DMS114 treated with DMSO at 0.1 percent for 48 hours (cell line): ENCODE measurements around the gene CXorf58.

Experiments used
- DNase-seq: peaks from one replicate; lab custom pipeline; 2025; ENCODE audit not compliant: unreplicated experiment; lab: John Stamatoyannopoulos, UW

Gene CXorf58

DNA sequence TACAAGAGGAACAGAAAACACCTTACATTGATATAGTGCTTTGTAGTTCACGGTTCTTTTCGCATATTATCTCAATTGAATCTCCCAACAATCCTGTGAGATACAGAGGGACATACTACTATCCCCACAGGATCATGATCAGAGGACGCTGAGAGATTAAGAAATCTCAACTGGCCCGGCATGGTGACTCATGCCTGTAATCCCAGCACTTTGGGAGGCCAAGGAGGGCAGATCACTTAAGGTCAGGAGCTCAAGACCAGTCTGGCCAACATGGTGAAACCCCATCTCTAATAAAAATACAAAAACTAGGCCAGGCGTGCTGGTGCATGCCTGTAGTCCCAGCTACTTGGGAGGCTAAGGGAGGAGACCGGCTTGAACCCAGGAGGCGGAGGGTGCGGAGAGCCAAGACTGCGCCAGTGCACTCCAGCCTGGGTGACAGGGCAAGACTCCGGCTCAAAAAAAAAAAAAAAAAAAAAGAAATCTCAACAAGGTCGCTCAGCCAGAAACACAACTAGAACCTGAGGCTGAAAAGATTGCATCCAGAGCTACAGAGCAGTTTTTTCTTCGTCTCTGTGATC, 7.5 kb upstream of the CXorf58 start:
- DNase-seq, result no peak

DNA sequence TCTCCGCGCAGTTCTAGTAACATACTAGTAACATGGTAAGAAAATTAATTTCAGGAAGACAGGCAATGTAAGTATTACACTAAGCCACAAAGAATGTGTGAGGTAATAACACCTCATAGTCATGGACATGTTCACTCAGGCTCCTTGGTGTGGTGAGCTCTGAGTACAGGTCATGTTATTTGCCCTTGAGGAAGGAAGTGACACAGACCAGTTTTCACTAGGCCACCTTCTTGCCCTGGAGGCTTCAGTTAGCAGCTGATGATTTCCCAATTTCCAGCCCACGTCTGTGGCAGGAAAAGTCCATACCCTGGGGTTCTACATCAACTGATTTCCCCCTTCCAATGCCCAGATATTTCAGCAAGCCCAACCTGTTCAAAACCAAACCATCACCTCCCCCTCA, 6.7 kb upstream of the CXorf58 start:
- no peak for DNase-seq

DNA sequence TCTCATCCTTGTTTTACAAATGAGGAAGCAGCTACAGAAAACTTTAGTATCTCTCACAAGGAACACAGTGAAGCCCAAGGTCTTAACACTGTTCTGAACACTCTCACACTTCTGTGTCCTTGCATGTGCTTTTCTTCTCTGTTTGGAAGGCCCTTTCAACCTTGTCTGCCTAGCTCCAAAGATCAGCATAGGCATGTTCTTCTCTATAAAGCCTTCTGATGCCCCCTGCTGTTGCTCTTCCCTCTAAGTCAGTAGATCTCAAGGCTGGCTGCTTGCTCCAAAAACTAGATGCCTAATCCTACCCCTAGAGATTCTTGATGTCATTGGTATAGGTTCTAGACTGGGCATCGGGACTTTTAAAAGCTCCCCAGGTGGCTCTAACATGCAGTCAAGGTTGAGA, 6.0 kb upstream of the CXorf58 start:
- peak; percentile 65 for DNase-seq

DNA sequence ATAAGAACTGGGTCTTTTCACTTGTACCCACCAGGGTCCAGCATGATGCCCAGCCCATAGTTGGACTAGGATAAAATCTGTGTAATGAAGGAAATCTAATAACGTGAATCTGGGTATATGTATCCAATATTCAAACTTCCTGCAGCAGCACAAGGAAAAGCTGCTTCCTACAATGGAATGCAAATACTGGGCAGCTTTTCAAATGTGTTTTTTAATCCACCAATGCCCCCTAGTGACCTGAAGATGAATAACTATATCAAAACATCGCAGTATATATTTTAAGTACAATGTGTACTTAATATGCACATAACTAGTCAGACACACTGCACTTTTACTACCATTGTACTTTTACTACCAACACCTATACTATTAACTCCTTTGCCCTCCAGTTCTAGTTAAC, 5.4 kb upstream of the CXorf58 start:
- DNase-seq, result peak; percentile 31

DNA sequence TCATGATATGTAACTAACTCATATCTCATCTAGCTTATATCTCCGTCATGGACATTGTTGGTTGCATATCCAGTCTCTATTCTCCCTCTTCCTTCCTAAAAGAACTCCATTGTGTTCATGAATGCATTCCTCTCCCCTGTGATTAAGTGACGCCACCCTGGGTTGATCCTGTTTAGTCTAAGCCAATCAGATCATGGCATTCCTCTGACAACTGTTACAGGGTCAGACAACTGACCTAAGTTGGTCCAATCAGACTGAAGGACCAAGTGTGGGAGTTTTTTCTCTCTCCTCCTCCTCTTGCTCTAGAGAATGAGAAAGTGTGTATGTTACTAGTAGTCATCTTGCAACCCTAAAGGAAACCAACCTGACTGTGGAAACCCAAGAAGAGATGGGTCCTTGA, 3.7 kb upstream of the CXorf58 start:
- DNase-seq, result no peak

DNA sequence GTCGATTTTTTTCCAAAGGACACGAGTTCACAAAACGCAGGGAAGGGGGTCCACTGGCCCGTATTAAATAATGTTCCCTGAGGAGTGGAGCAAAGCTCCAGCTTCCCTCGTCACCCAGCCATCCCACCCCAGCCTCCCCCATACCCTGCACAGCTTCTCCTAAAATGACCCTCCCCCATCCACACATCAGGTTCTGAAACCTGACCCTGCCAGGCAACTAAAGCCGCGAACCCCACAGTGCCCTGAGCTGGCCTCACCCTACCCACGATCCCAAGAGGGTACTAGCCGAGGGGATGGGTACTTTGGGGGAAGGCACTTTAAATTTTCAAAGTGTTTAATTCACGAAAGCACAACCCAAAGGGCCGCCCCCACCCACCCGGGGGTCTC, 702 bp upstream of the CXorf58 start:
- DNase-seq, result no peak

DNA sequence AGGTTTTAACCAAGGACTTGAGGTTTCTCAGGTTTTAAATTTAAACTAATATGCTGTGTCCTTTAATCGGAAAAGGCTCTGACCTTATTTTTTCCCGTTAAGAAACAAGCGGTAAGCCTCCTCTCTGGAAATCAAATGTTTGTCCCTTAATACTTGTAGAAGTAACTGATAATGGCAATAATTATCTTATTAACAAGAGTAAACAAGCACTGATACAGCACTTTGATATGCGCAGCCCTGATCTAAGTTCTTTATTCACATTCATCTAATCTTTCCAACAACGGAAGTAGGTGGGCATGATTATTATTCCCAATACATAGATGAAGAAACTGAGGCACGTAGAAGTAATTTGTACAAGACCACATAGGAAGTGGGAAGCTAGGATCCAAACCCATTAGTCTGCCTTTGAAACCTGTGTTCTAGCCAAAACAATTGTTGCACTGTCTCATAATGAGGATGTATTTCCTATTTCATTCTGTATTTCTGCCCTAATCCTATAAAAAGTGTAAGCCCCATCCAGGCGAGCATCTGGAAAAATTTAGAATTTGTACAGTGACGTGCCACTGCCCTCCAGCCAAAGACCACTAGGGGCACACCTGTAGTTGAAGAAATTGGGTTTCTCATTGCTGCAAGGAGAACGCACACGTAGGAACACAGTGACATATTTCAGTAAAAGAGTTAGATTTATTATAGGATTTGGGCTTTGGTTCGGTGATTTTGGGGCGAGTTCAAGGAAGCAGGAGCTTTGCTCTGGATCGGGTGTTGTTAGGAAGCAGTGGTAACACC, 606 bp downstream of the CXorf58 start:
- peak; percentile 9 for DNase-seq

DNA sequence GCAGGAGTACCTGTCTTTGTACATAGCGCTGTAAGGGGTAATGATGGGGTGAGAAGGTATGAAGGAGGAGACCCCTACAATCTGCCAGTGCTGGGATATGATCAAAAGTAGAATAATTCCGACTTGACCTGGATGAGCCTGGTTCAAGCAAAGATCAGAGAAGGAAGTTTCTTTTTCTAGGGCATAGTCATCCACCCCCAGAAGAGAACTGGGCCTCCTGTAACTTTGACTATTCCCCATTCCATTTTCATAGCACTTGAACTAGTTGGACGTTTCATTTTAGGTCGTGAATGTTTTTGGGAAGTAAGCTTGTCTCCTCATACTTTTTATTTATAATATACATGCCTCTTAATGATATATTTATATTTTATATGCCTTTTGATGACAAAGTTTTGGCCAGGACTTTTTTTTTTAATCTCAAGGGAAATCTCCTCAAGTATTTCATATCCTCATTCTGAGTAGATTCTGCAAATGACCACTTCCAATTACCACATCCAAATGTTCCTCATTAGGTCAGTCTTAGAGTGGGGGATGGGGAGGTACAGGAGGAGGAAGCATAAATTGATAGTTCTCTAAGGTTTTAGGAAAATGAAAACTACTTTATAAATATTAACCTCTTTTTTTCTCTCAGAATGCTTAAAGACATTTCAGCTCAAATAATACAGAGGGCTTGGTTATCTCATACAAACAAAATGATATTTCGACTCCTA, 3.5 kb downstream of the CXorf58 start:
- DNase-seq, result no peak

DNA sequence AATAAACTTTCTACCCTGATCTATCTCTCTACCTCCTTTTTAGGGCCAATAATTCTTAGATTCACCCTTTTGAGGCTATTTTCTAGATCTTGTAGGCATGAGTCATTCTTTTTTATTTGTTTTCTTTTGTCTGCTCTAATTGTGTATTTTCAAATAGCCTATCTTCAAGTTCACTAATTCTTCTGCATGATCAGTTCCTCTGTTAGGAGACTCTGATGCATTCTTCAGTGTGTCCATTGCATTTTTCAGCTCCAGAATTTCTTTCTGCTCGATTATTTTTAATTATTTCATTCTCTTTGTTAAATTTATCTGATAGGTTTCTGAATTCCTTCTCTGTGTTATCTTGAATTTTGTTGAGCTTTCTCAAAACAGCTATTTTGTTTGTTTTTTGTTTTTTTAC, 11.3 kb downstream of the CXorf58 start:
- no peak for DNase-seq

DNA sequence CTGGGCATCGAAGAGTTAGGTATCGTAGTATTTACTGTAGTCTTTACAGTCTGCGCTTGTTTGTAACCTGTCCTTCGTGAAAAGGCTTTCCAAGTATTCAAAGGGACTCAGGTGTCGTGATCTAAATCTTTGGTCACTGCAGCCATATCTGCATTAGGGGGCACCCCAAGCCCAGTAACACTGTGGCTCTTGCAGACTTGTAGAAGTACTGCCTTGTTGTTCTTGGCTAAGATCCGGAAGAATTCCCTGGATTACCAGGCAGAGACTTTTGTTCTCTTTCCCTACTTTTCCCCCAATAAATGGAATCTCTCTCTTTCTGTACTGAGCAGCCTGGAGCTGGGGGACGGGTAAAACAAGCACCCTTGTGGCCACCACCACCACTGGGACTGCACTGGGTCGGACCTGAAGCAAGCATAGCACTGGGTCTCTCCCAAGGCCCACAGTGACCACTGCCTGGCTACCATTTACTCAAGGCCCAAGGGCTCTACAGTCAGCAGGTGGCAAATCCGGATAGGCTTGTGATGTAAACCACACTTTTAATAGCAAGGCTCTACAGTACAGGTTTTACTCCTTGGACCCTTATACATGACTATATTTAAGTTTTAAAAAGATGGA, 12.0 kb downstream of the CXorf58 start:
- no peak for DNase-seq

DNA sequence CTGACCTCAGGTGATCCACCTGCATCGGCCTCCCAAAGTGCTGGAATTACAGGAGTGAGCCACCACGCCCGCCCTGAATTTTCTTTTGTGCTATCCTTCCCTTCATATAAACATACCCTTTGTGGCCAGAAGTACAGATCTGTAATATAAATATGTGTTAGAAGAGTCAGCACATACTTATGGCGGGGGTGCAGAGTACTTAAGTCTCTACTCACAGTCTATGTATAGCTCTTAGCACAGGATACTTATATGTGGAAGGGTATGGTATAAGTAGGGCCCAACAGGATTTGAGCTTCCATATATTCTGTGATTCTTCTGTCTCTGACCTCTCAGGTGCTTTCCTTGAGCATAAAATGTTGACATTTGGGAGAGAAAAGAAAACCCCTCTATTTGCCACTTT, 18.2 kb downstream of the CXorf58 start:
- no peak for DNase-seq

DNA sequence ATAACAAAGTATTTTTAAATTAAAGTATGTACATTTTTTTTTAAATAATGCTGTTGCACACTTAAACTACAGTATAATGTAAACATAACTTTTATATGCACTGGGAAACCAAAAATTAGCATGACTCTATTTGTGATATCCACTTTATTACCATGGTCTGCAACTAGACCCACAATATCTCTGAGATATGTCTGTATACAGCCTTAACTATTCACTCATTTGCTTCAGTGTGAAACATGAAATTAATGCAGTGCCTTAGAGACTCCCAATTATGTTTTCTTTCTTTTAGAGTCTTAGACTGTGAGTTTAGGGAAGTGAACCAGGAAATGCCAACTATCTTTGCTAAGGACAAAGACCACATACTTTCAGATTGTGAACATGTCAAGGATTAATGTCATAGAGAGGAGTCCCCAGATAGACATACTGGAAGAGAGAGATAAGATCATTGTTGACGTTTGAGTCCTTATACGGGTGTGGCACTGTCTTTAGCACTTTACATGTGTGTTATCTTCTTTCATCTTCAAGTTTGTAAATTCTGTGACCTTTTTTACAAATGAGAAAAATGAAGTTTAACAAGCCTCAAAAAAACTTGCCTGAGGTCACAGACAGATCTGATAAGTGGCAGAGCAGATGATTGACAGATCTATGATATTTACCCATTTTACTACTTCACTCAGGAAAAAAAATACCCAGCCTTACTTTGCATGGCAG, 23.2 kb downstream of the CXorf58 start:
- DNase-seq, result no peak

DNA sequence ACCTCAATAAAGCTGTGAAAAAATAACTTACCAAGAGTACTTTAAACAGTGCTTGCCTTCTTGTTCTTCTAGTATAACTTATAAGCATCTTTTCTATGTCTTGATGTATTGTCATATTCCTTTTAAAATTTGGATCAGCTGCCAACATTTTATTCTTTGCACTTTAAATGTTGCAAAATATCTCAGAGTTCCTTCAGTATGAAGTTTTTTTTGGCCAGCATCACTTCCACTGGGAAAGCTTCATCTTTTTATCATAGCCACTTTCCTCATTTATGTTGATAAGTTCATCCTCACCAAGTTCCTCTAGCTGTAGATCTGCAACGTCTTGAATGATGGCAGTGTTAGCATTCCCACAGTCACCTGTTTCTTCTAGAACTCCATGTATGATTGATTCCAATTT, 24.2 kb downstream of the CXorf58 start:
- DNase-seq, result no peak

DNA sequence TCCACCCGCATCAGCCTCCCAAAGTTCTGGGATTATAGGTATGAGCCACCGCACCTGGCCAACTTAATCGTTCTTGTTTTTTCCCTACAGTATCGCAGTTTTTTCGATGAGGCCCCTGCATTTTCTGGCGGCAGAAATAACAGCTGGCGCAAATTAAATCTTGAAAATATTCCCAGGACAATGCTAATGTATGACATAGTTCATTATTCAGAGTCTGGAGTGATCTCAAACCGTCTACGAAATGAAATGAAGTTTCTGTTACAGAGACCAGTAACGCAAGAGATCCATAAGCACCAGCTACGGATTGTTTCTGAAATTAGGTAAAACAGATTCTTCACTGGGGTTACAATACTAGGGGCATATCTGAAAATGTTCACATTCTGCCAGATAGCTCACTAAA, 27.3 kb downstream of the CXorf58 start:
- DNase-seq, result no peak

DNA sequence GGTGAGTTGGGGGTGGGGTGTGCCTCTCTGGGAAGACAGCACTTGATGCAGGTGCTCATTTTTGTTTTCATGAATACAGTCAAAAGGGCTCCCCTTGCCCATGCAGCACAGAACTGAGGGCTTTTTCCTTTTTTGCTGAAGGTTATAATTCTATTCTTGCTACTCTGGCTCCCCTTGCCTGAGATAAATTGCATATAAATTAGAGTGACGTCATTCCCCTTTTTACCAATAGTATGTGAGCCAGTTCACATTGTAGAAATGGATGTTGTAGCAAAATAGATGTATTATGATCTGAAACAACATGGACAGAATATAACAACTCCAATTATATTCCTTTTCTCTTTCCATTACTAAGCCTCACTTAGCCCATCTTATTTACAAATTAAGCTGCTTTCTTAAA, 28.4 kb downstream of the CXorf58 start:
- DNase-seq, result no peak

DNA sequence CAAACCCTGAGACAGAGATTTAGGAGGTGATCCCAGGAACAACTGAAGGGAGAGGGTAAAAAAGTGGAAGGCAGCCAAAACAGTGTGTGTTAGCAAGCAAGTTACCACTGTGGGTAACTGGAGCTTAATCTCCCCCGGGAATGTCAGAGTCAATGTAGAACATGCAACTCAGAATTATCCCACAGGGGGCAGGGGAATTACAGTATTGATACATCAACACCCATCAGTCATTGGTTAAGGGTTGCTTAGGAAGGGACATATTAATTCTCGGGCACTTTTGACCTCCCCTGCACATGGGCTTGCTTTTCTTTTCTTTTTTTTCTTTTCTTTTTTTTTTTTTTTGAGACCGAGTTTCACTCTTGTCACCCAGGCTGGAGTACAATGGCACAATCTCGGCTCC, 29.3 kb downstream of the CXorf58 start:
- no peak for DNase-seq

DNA sequence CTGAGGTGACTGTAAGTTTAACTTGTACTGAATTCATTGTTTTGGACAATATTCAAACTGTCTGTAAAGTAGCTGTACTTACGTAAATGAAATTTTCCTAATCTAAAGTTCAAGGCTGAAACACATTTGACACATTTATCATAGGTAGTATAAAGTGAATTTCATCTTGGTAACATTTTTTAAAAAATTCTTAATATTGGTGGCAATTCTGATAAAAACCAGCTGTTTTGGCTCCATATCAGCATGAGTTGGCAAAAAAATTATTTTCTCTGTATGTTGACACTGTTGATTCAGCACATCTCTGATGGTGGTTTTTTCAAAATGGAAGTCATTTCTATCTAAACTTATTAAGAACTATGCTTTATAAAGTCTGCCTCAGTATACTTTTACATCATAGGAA, 30.9 kb downstream of the CXorf58 start:
- no peak for DNase-seq

DNA sequence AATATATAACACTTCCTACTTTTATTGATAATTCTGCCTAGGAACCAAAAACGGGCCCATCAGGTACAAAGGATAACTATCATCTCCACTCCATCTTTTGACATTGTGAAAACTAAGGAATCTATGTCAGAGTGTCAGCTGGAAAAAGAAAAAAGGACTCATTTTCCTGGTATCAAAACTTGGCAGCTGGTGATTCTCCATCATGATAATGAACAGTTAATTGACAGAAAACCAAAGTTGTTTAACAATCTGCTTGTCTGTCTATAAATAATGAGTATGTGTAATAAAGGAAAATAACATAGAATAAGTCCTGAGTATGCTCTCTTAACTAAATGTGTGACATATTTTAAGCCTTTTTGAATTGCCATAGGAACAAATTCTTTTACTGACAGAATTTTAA, 31.4 kb downstream of the CXorf58 start:
- DNase-seq, result no peak

DNA sequence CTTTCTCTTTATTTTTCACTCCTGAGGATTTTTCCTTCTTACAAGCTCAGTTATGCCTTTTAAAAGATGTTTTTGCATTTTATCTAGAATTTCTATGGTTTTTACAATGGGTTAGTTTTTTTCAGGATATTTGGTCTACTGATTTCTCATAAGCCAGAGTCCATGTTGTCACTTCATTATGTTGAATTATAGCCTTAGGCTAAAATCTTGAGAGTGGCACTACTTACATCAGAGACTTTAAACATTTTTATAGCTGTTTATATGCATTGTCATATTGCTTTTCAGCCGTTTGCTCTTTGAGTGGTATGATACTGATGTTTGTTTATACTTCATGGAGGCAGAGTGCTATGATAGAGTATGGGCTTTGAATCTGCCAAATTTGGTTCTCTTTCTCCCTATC, 36.4 kb downstream of the CXorf58 start:
- DNase-seq, result no peak

DNA sequence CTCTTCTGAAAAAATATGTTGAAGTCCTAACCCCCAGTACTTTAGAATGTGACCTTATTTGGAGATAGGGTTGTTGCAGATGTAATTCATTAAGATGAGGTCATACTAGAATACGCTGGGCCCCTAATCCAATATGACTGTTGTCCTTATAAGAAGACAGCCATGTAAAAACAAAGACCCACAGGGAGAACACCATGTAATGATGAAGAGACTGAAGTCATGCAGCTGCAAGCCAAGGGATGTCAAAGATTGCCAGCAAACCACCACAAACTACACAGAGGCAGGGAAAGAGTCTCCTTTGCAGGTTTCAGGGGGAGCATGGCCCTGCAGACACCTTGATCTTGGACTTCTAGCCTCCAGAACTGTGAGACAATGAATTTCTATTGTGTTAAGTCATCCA, 37.4 kb downstream of the CXorf58 start:
- DNase-seq, result no peak

DNA sequence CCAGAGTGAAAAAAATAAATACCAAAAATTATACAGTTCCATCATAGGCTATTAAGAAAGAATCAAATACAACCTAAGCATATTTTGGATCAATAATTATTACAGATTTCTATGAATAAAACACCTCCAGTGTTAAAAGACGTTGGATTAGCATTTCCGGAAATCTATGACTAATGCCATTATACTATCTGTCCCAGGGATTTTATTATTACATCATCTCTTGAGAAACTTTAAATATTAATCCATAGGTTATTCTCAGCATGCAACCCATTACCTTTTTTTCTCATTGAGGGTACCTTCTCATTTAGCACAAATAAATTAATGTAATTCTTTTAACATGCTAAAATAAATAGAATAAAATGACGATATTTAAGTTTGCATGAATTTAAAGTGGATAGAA, 44.6 kb downstream of the CXorf58 start:
- no peak for DNase-seq
